AG04450 (cell line): ENCODE data around the gene TBX15. TPM values are rescaled to one million over a fixed set of nuclear protein-coding genes. Genes with fewer than 3 reads are reported as not detected.

ENCODE experiments used
- CTCF ChIA-PET: fragments of 300-600, 350-600 bp; formaldehyde crosslinking; extraction: SDS; loops from one replicate; lab custom pipeline; 2022; ENCODE audit warnings: antibody characterized with exemption, inconsistent platforms; lab: Charles Lee
- POLR2A ChIA-PET: fragments of 350-600 bp; formaldehyde crosslinking; extraction: SDS; loops from one replicate; lab custom pipeline; 2021; ENCODE audit warnings: antibody characterized with exemption, inconsistent platforms; lab: Yijun Ruan, JAX
- DNase-seq: peaks from one replicate; pipeline ENCODE4 v3.0.0-alpha.2; 2011; ENCODE audit warnings: low read depth, low spot score
- H3K27ac ChIP-seq: one replicate; pipeline ENCODE4 v1.5.1; 2012; ENCODE audit warnings: low read depth, low read length, control low read depth
- H3K27me3 ChIP-seq: one replicate; pipeline ENCODE4 v1.6.0; 2012; ENCODE audit warnings: low read length; ENCODE audit not compliant: control insufficient read depth, insufficient read depth
- H3K4me3 ChIP-seq: 2 replicates; pipeline ENCODE4 v1.5.1; 2011; ENCODE audit warnings: mild to moderate bottlenecking, low read depth, low read length, control low read depth
- H3K9me3 ChIP-seq: 2 replicates; pipeline ENCODE4 v1.5.1; 2012; ENCODE audit warnings: low read length; ENCODE audit not compliant: control insufficient read depth, insufficient read depth
- polyA plus RNA-seq: library from polyadenylated mRNA; depleted of rRNA; stranded (reverse); fragments of >200 nt; gene quantifications from 2 replicates; pipeline ENCODE4 v1.2.3, GENCODE V29; 2011
- TF ChIP-seq, protein P1 (sequence below): IDR thresholded peaks from 2 replicates; pipeline ENCODE4 v1.5.1; 2011; ENCODE audit warnings: low read depth, low read length, control low read depth, inconsistent platforms

Gene TBX15
- polyA plus RNA-seq, 1 experiment: not detected

DNA sequence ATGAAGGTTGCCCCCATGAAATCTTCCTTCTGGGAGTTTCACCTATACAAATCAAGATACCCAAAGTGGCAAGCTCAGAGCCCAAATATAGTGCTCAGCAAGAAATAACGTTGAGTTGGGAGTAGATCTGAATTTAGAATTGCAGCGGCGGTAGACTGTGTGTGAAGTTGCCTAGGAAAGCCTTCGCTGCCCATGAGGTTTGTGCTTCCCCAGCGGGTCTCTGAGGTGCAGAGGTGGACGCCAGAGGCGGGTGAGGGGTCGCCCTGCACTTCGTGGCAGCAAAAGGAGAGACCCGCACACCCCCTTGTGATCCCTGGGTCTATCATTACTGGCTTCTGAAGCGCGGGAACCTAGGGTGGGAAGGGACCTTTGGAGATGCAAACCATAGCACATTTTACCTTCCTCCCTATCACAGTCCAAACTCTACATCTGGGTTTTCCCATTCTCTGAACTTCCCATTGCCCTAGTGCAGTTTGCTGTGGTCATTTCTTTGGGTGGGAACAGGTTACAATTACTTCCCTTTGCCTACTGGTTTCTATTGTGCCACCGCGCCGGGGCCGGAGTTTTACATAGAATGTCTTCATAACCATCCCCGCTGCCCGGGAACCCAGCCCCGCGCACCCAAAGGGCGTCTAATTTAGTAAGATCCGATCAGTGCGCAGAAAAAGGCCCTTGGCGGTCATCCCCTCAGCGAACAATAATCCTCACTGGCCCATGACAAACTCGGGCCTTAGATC is 5.2 kb downstream of the TBX15 start:
- Histone ChIP-seq H3K4me3 (no peak overlapping the region), H3K9me3 (peaks cover 26% of the 10 kb centered on the region), H3K27me3 (peaks cover 93% of the 10 kb centered on the region), H3K27ac (no peak overlapping the region)
- TF ChIP-seq, protein P1, sequence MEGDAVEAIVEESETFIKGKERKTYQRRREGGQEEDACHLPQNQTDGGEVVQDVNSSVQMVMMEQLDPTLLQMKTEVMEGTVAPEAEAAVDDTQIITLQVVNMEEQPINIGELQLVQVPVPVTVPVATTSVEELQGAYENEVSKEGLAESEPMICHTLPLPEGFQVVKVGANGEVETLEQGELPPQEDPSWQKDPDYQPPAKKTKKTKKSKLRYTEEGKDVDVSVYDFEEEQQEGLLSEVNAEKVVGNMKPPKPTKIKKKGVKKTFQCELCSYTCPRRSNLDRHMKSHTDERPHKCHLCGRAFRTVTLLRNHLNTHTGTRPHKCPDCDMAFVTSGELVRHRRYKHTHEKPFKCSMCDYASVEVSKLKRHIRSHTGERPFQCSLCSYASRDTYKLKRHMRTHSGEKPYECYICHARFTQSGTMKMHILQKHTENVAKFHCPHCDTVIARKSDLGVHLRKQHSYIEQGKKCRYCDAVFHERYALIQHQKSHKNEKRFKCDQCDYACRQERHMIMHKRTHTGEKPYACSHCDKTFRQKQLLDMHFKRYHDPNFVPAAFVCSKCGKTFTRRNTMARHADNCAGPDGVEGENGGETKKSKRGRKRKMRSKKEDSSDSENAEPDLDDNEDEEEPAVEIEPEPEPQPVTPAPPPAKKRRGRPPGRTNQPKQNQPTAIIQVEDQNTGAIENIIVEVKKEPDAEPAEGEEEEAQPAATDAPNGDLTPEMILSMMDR: no peak
- ChIA-PET CTCF (no interaction called here), POLR2A (no interaction called here)
- no peak for DNase-seq

DNA sequence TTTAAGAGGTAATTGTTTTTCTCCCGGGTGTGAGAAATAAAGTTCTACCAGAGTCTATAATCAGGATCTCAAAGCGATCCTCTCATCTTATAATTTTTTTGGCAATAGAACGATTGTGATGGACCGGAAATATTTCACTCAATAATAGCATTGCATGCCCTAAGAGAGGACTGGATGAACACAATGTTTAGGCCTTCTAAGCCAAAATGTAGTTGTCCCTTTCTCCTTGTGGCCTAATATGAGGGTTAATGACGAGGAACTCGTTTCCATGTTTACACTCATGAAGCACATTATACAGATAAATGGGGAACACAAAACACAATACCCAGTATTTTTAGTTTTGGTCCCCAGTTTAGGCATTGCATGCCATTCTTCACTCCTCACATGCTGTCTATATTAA is 5.9 kb downstream of the TBX15 start:
- Histone ChIP-seq H3K27ac (no peak overlapping the region), H3K9me3 (peaks cover 26% of the 10 kb centered on the region), H3K27me3 (peaks cover 92% of the 10 kb centered on the region), H3K4me3 (no peak overlapping the region)
- POLR2A ChIA-PET: no interaction called here
- CTCF ChIA-PET: no interaction called here
- DNase-seq: no peak
- TF ChIP-seq, protein P1: no peak

DNA sequence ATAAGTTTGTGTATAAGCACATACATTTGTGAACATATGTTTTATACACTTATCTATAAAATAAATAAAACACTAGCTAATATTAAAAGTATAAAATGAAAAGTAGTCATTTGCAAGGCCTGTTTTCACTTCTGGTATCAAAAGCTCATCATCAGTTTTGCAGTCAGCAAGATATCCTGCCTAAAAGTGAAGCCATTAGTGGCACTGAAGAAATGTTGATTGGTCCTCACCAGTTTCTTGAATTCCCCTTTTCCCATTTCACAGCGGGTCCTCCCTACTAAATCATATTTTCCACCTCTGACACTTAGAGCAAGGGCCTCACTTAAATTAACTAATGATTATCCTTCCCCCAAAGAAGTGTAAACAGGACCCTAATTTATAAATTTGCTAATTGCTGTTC is 6.7 kb downstream of the TBX15 start:
- H3K27ac ChIP-seq: no peak overlapping the region
- peaks cover 86% of the 10 kb centered on the region for H3K27me3 ChIP-seq
- peaks cover 24% of the 10 kb centered on the region for H3K9me3 ChIP-seq
- CTCF ChIA-PET: no interaction called here
- DNase-seq: no peak
- TF ChIP-seq, protein P1: no peak
- no peak overlapping the region for H3K4me3 ChIP-seq
- POLR2A ChIA-PET: no interaction called here

DNA sequence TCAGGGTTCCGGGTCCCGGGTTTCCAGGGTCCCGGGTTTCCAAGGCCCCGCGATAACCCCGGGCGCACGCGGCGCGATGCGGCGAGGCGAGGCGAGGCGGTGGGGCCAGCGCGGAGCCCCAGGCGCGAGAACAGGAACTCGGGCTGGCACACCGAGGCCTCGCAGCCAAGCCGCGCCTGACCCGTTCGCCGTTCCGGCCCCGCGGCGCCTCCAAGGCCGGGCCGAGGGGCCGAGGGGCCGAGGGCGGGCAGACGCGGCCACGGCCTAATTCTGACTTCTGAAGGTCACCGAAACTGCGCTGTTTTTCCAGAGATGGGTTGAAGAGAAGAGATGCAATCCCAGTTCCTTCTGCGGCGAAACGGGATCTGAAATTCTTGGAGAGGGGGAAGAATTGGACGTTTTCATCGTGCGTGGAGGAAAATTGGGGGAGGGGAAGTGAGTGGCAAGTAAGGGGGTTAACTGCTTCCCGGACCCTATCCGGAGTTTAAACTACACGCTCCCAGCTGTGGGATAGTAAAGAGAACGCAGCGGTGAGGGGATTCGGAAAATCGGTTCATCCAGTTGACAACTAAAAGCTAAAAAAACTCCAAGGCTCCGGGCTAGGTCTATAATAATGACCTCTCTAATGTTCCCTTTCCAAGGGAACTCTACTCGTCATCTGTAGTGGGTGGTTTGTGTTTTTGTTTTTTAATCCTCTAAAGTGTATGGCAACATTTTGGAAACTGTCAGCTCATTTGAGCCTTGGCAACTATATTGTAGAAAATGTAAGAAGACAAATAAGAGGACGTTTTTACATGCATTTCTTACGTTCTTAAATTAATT is 8.2 kb downstream of the TBX15 start:
- peaks cover 80% of the 10 kb centered on the region for H3K27me3 ChIP-seq
- peaks cover 21% of the 10 kb centered on the region for H3K9me3 ChIP-seq
- H3K4me3 ChIP-seq: no peak overlapping the region
- POLR2A ChIA-PET: no interaction called here
- TF ChIP-seq, protein P1: no peak
- DNase-seq: no peak
- CTCF ChIA-PET: no interaction called here
- no peak overlapping the region for H3K27ac ChIP-seq
